D721Med (cell line): Measurements from ENCODE around the gene ZNF385B.

Experiments used
- DNase-seq: peaks from one replicate; pipeline ENCODE4 v3.0.0; 2011; ENCODE audit warnings: low spot score; ENCODE audit not compliant: insufficient read length
- FAIRE-seq: peaks from 2 replicates; lab custom pipeline; 2011; peaks lifted over from hg19 to GRCh38; lab: Jason Lieb, UNC
- CTCF ChIP-seq: IDR thresholded peaks from 2 replicates; pipeline ENCODE4 v1.5.1; 2012; ENCODE audit warnings: mild to moderate bottlenecking, control low read depth; ENCODE audit not compliant: insufficient read depth; ENCODE audit errors: missing control alignments

ZNF385B gene

GRCh38 chr2:179822540-179822939 lies 38.9 kb downstream of the ZNF385B start:
- peak; percentile 44 for FAIRE-seq
- TF ChIP-seq CTCF: no peak
- no peak for DNase-seq

GRCh38 chr2:179818546-179818945 lies 42.9 kb downstream of the ZNF385B start:
- DNase-seq (no peak), FAIRE-seq (no peak)
- TF ChIP-seq CTCF: no peak

- no peak for TF ChIP-seq CTCF
- FAIRE-seq: no peak
- no peak for DNase-seq
These were observed 44.1 kb downstream of the ZNF385B start for GRCh38 chr2:179817181-179817841.

DNA sequence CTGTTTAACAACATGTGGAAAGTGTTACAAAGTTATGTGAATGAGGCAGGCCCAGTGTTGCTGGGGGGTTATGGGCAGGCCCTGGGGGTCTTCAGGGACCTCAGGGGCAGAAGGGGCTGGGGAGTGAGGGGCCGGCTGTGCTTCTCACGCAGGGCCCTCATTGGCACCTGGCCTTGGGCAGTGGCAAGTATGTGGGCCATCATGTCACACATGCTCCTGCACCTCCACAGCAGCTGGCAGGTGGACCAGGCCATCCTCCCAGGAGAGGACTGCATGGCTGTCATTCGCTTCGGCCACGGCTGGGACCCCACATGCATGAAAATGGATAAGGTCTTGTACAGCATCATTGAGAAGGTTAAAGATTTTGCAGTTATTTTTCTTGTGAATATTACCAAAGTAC lies 47.4 kb downstream of the ZNF385B start:
- DNase-seq (no peak), FAIRE-seq (no peak)
- TF ChIP-seq CTCF: no peak

DNA sequence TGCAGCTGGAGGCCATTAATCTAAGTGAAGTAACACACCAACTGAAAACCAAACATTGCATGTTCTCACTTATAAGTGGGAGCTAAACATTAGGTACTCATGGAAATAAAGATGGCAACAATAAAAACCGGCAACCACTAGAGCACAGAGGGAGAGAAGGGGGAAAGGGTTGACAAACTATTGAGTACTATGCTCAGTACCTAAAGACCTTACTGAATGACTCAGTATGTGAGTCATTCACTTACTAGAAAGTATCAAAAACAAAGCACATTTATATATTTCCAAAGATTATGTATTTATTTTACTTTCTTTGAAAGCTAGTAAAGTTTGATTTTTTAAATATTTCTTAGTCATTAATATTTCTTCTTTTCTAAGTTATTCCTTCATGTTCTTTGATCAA lies 48.9 kb downstream of the ZNF385B start:
- DNase-seq (no peak), FAIRE-seq (no peak)
- no peak for TF ChIP-seq CTCF

GRCh38 chr2:179811042-179811441 lies 50.4 kb downstream of the ZNF385B start:
- no peak for TF ChIP-seq CTCF
- DNase-seq: no peak
- no peak for FAIRE-seq

GRCh38 chr2:179809606-179810005 lies 51.8 kb downstream of the ZNF385B start:
- DNase-seq (no peak), FAIRE-seq (no peak)
- no peak for TF ChIP-seq CTCF
